NCI-H1694 treated with DMSO at 0.1 percent for 48 hours (cell line): ENCODE data around the gene NKX2-3.

Source experiments
- DNase-seq: peaks from one replicate; lab custom pipeline; 2025; lab: John Stamatoyannopoulos, UW

The NKX2-3 gene

GRCh38 chr10:99583687-99584086 lies 50.9 kb downstream of the NKX2-3 start:
- DNase-seq = no peak
